Globus pallidus (tissue), 1 donor: ENCODE data around the gene DCHS2.

ENCODE experiments used
- DNase-seq: peaks from one replicate; pipeline ENCODE4 v3.0.0-alpha.2; 2015; ENCODE audit warnings: low spot score

The DCHS2 gene

GRCh38 chr4:154454710-154455109 lies 36.9 kb downstream of the DCHS2 start:
- no peak for DNase-seq

GRCh38 chr4:154452798-154453346 lies 38.7 kb downstream of the DCHS2 start:
- DNase-seq = no peak

GRCh38 chr4:154450966-154451365 lies 40.6 kb downstream of the DCHS2 start:
- DNase-seq = peak; percentile 29

DNA sequence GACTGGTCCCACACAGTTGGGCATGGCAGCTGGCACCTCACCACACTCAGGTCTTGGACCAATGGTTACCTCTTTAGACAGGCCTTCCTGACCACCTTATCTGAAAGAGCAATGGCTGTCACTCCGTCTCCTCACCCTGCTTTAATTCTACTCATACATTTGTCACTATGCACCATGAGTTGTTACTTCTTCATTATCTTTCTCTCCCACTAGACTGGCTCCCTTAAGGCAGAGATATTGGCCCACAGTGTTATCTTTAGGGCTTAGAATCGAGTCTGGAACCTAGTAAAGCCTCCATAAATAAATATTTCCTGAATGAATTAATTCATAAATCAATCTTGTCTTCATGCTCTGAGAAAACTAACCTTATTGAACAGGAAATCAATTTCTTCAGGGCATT lies 46.6 kb downstream of the DCHS2 start:
- DNase-seq = no peak

- DNase-seq = no peak
Measured at GRCh38 chr4:154441982-154442381, 49.6 kb downstream of the DCHS2 start.

- no peak for DNase-seq
Measured at GRCh38 chr4:154441124-154441523, 50.5 kb downstream of the DCHS2 start.

DNA sequence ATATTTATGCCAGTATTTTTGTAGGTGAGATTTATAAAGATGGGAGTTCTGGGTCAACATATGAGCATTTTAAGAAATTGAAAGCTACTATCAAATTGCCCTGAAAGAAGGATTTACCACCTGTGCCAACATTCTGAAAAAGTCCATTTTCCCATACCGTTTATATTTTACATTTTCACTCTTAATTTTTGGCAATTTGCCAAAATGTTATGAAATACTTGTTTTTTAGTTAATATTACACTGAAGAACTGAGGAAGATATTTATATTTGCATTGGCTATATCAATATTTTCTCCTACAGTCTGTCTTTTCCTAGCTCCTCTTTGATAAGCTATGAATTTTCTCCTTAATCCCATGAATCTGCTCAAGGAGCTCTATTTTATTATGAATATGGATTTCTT lies 52.4 kb downstream of the DCHS2 start:
- DNase-seq = no peak

DNA sequence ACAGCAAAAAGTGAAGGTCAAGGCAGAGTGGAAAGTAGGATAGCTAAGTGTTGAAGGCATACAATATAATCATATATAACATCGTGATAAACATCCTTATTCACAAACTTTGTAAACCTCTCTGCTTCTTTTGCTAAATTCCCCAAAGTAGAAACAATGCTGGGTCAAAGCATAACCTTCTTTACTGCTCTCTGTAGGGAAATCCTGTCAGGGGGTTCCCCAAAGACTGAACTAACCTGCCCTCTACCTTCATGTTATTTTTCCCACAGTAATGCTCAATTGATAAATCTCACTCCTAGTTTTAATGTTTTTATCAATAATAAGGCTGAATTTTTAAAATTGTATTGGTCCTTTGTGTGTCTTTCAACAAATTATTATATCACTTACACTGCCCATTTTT lies 55.7 kb downstream of the DCHS2 start:
- no peak for DNase-seq

- no peak for DNase-seq
Measured at GRCh38 chr4:154433543-154433942, 58.1 kb downstream of the DCHS2 start.

GRCh38 chr4:154429176-154429575 lies 62.4 kb downstream of the DCHS2 start:
- no peak for DNase-seq

DNA sequence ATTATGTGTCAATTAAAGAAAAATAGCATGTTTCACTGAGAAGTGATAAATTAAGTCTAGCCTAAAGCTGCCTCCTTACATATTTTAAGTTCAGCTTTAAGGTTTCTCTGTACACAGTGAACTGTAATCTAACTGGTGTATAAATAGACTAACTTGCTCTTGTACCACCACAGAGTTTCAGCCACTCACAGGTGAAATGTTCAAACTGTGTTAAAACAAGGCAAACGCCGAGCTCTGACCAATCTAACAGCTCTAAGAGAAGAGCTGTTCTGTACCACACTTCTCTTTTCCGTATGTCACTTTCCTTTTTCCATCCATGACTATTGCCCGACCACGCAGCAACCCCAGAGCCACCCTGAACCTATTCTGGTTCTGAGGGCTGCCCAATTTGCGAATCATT lies 64.5 kb downstream of the DCHS2 start:
- no peak for DNase-seq

DNA sequence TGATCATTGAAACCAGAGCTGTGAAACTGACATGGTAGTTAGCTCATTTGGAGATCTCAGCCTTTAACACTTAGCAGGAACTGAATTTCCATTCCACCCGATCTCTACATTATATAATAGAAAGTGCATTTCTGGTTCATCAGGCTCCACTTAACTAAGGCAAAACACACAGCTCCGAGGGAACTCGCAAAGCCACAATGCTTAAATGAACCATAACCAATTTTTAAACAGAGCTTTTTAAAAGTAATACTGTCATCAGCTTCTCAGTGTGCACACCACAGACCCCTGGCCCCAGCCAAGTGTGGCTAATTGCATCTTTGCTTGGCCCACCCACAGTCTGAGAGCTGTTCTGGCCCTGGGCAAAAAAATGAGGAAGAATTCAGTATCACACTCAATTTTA lies 66.1 kb downstream of the DCHS2 start:
- DNase-seq = no peak

DNA sequence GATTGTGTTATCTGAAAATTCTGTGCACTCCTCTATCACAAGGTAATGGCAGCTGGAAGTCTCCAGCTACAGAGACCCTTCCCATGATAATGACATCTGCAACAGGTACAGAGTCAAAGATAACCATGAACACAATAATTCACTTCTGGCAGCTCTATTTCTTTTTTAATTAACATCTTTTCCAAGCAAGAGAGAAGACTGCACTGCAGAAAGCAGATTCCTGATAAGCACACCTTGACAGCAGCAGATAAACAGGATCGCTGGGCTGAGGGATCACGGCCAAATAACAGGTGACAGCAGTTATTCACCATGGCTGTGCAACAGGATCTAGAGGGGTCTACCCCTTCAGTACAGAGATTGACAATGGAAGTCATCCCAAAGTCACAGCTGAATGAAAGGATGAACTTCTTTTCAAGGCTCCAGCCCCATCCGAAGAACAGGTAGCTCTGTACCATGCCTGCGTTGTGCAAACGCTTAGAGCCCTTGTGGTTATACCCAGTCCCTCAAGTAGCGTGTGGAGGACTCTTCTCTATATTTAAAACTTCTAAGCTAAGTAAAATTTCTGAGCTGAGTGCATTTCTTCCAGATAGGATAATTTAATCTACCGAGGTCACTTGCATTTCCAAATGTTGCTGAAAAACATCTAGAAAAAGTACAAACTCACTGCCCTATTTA lies 66.7 kb downstream of the DCHS2 start:
- no peak for DNase-seq

DNA sequence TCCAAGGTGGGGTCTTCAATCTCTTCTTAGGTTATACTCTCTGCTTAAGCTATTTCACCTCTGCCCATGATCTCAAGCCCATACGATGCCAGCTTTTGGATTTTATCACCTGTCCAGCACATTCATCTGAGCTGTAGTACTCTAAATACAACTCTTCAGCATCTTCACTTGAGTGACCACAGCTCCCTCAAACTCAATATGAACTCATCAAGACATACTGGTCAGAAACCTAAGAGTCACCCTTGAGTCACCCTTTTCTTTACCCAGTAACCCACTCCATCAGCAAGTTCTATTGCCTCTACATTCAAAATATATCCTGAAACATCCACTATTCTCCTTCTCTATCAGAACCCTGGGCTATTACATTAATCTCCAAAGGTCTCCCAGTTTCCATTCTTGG lies 69.4 kb downstream of the DCHS2 start:
- DNase-seq = no peak

DNA sequence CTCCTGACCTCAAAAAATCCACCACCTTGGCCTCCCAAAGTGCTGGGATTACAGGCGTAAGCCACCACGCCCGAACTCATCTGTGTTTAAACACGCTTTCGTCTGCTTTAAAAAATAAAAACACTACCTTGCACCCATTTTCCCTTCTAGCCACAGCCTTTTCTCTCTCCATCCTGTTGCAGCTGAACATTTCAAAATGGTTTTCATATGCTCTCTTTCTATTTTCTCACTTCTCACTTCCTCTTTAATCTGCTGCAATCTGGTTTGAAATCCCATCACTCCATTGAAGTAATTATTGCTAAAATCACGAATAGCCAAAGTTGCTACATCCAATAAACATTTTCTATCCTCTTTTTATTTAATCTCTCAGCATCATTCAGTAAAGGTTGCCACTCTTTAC lies 70.0 kb downstream of the DCHS2 start:
- DNase-seq = no peak

- no peak for DNase-seq
Measured at GRCh38 chr4:154417373-154417673, 74.3 kb downstream of the DCHS2 start.

DNA sequence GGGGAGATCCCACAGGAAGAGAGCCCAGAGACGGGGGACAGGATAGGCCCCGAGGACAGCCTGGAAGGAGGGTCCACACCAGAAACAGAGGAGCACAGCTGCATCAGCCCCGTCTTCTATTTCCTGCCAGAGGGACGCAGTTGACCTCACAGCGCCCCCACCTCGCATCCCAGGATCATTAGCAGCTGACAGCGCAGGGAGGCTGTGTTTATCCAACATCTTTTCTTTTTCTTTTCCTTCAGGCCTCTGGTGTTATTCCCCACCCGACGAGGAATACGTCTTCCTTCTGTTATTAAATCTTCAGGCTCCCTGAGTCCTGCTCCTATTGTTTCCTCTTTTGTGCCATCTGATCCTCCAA lies 75.4 kb downstream of the DCHS2 start:
- peak; percentile 22 for DNase-seq

GRCh38 chr4:154415313-154415712 lies 76.3 kb downstream of the DCHS2 start:
- no peak for DNase-seq

DNA sequence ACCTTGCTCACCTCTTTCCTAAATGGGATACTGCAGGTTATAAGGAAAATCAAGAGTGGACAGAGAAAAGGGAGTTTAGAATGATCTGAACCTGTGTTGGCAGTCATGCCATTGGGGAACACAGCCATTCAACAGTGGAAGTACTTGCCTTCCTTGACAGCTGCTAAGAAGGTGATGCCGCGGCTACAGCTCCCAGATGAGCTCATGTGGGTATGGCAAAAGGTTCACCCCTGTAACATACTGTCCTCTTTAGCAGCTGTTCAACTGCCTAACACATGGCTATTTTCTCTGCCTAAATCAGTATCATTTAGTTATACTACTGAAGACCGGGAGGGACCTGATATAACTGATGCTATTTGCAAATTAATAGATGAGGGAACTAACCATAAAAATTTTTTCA lies 76.8 kb downstream of the DCHS2 start:
- no peak for DNase-seq

GRCh38 chr4:154414371-154414770 lies 77.2 kb downstream of the DCHS2 start:
- no peak for DNase-seq

GRCh38 chr4:154407443-154407842 lies 84.2 kb downstream of the DCHS2 start:
- no peak for DNase-seq

DNA sequence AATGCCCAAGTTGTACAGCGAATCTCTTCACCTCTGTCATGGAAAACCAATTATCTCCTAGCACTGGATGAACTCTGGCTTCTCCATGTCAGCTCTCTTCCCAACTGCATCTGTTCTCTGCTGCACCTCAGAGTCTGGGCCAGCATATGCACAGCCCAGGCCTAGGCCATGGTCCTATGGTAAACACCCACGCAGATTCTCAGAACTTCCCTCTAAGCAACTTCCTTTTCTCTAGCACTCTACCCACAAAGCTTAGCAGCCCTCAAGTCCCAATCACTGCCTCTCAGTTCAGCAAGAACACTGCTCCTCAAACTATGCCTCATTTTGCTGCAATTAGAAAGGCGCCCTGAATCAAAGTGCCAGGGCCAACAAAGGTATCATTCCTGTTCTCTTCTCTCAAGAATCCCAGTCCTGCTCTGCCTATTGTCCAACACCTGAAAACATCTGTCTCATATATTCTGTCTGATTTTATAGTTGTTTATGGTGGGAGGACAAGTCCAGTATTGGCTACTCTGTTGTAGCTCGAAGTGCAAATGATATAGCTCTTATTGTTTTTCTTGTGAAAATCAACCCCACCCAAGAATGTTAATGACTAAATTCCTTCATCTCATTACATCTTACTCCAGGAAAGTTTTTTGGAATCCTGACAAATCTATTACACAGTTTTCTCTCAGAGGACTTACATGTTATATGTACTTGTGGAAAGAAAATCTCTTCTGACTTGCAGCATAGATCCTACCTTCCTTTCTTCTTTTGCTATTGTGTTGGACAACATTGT lies 85.4 kb downstream of the DCHS2 start:
- DNase-seq = peak; percentile 12

- DNase-seq = peak; percentile 20
Measured at GRCh38 chr4:154399259-154399974, 92.2 kb downstream of the DCHS2 start.
